Measurements from ENCODE around the gene CAMTA1.

Gene CAMTA1

GRCh38 chr1:7491109-7491817, 706.0 kb downstream of the CAMTA1 start:
- DNase-seq, result no peak

GRCh38 chr1:7491818-7492173, 706.5 kb downstream of the CAMTA1 start:
- no peak for DNase-seq

- no peak for DNase-seq
These were observed 708.6 kb downstream of the CAMTA1 start for GRCh38 chr1:7493711-7494454.

- no peak for DNase-seq
These were observed 710.7 kb downstream of the CAMTA1 start for GRCh38 chr1:7495962-7496361.

- DNase-seq, result no peak
These were observed 711.9 kb downstream of the CAMTA1 start for GRCh38 chr1:7497107-7497637.

- no peak for DNase-seq
These were observed 715.3 kb downstream of the CAMTA1 start for GRCh38 chr1:7500381-7501083.

GRCh38 chr1:7501084-7501491, 715.8 kb downstream of the CAMTA1 start:
- no peak for DNase-seq

- DNase-seq, result no peak
These were observed 716.7 kb downstream of the CAMTA1 start for GRCh38 chr1:7501723-7502603.

GRCh38 chr1:7503691-7504437, 718.6 kb downstream of the CAMTA1 start:
- no peak for DNase-seq

- no peak for DNase-seq
These were observed 719.1 kb downstream of the CAMTA1 start for GRCh38 chr1:7504438-7504720.

GRCh38 chr1:7505094-7505770, 720.0 kb downstream of the CAMTA1 start:
- DNase-seq, result no peak

GRCh38 chr1:7505771-7506453, 720.7 kb downstream of the CAMTA1 start:
- DNase-seq, result no peak

- DNase-seq, result no peak
These were observed 721.4 kb downstream of the CAMTA1 start for GRCh38 chr1:7506454-7507284.

GRCh38 chr1:7507285-7508019, 722.2 kb downstream of the CAMTA1 start:
- DNase-seq, result no peak

GRCh38 chr1:7508052-7508933, 723.0 kb downstream of the CAMTA1 start:
- DNase-seq, result no peak

- DNase-seq, result no peak
These were observed 723.8 kb downstream of the CAMTA1 start for GRCh38 chr1:7508934-7509519.

- DNase-seq, result no peak
These were observed 724.3 kb downstream of the CAMTA1 start for GRCh38 chr1:7509598-7509997.
